Prostate gland (tissue), 2 donors: ENCODE results near the gene ZNRF4. TPM values are rescaled to one million over a fixed set of nuclear protein-coding genes. Genes with fewer than 3 reads are reported as not detected.

Experiments
- DNase-seq: peaks from one replicate; pipeline ENCODE4 v3.0.0-alpha.2; 2019; ENCODE audit warnings: low spot score
- H3K27ac ChIP-seq, 2 donors: fragments of 200-600 bp; sonication (generic); 2 replicates each; pipeline ENCODE4 v1.5.1; 2017 to 2019
- H3K27me3 ChIP-seq: fragments of 200-600 bp; sonication (generic); replicated peaks from 2 replicates; pipeline ENCODE4 v1.5.1; 2019; ENCODE audit not compliant: insufficient read depth
- H3K36me3 ChIP-seq, 2 donors: fragments of 200-600 bp; sonication (generic); 1 replicate in 1 of 2; 2 replicates in 1 of 2; pipeline versions ENCODE4 v1.5.1 to v1.8.1; 2017 to 2019
- H3K4me1 ChIP-seq: fragments of 200-600 bp; sonication (generic); replicated peaks from 2 replicates; pipeline ENCODE4 v1.5.1; 2019
- H3K4me3 ChIP-seq, 2 donors: fragments of 200-600 bp; sonication (generic); 2 replicates each; pipeline ENCODE4 v1.5.1; 2017 to 2019
- H3K9me3 ChIP-seq: fragments of 200-600 bp; sonication (generic); 2 replicates; pipeline ENCODE4 v1.5.1; 2017
- POLR2A ChIP-seq: fragments of 450-650 bp; IDR thresholded peaks from one replicate; pipeline ENCODE4 v1.6.1; 2016; ENCODE audit warnings: antibody characterized with exemption, mild to moderate bottlenecking
- POLR2AphosphoS5 ChIP-seq: sonication (generic); formaldehyde crosslinking; IDR thresholded peaks from one replicate; pipeline ENCODE4 v1.6.1; 2017; ENCODE audit warnings: antibody characterized with exemption
- WGBS: methylation state at CpG from one replicate; pipeline ENCODE4 v1.1.5; 2018; 5-methylcytosine and 5-hydroxymethylcytosine counted together
- intact Hi-C: fragments of 100-400 bp; cut with DNase I; formaldehyde crosslinking; loops from one replicate; pipeline ENCODE4 v1.14.2; 2022
- total RNA-seq, 2 donors: library from RNA; depleted of rRNA; stranded (reverse); fragments of >200 nt; gene quantifications; one replicate each; pipeline ENCODE4 v1.1.0, GENCODE V29; 2016
- TF ChIP-seq, protein P1 (sequence below), 4 experiments: fragments of 200-600 bp in 2 of 4; fragments of 450-650 bp in 2 of 4; sonication (generic) in 2 of 4; IDR thresholded peaks; 1 replicate in 3 of 4; 2 replicates in 1 of 4; pipeline ENCODE4 v1.5.1; 2016 to 2019; ENCODE audit warnings: antibody characterized with exemption in 4 of 4, mild to moderate bottlenecking in 2 of 4, moderate library complexity in 2 of 4

Gene ZNRF4
- total RNA-seq, 2 donors from 2014 or later = 13.2 TPM; not detected in 1

DNA sequence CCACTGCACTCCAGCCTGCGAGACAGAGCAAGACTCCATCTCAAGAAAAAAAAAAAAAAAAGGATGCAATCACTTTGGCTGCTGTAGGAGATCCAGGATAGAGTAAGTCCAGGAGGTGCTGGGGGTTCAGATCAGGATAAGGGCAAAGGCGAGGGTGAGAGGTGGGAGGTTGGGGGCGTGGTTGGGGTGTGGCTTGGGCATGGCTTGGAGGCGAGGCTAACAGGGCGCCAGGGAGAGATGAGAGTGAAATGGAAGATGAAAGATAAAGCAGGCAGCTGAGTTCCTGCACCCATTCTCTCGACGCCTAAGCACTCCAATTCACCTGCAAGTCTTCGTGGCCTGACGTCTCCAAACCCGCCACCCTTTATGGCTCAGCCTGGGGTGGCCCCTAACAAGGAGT is 25.0 kb upstream of the ZNRF4 start:
- no peaks in the 10 kb centered on the region for H3K4me1 ChIP-seq
- no peak overlapping the region for H3K4me3 ChIP-seq
- intact Hi-C loops = no loop called here
- no peak for DNase-seq
- no peaks in the 10 kb centered on the region for H3K9me3 ChIP-seq
- H3K27me3 ChIP-seq = peaks cover 8% of the 10 kb centered on the region
- no peak overlapping the region for H3K27ac ChIP-seq
- 29% methylated on average over 10 of the region's 10 CpGs for WGBS
- no peaks in the 10 kb centered on the region for H3K36me3 ChIP-seq
- TF ChIP-seq, protein P1, sequence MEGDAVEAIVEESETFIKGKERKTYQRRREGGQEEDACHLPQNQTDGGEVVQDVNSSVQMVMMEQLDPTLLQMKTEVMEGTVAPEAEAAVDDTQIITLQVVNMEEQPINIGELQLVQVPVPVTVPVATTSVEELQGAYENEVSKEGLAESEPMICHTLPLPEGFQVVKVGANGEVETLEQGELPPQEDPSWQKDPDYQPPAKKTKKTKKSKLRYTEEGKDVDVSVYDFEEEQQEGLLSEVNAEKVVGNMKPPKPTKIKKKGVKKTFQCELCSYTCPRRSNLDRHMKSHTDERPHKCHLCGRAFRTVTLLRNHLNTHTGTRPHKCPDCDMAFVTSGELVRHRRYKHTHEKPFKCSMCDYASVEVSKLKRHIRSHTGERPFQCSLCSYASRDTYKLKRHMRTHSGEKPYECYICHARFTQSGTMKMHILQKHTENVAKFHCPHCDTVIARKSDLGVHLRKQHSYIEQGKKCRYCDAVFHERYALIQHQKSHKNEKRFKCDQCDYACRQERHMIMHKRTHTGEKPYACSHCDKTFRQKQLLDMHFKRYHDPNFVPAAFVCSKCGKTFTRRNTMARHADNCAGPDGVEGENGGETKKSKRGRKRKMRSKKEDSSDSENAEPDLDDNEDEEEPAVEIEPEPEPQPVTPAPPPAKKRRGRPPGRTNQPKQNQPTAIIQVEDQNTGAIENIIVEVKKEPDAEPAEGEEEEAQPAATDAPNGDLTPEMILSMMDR (IDR thresholded peaks at IDR 0.05) = no peak
- TF ChIP-seq POLR2AphosphoS5 = no peak
- TF ChIP-seq POLR2A = no peak

GRCh38 chr19:5432687-5433086 is 22.5 kb upstream of the ZNRF4 start:
- Histone ChIP-seq H3K27me3 (peaks cover 15% of the 10 kb centered on the region), H3K4me1 (no peaks in the 10 kb centered on the region), H3K27ac (no peak overlapping the region), H3K9me3 (no peaks in the 10 kb centered on the region), H3K36me3 (no peaks in the 10 kb centered on the region), H3K4me3 (no peak overlapping the region)
- no peak for DNase-seq
- 79% methylated on average over 5 of the region's 5 CpGs for WGBS
- intact Hi-C loops = no loop called here
- TF ChIP-seq POLR2A (no peak), POLR2AphosphoS5 (no peak)
- TF ChIP-seq, protein P1 (IDR thresholded peaks at IDR 0.05) = no peak

DNA sequence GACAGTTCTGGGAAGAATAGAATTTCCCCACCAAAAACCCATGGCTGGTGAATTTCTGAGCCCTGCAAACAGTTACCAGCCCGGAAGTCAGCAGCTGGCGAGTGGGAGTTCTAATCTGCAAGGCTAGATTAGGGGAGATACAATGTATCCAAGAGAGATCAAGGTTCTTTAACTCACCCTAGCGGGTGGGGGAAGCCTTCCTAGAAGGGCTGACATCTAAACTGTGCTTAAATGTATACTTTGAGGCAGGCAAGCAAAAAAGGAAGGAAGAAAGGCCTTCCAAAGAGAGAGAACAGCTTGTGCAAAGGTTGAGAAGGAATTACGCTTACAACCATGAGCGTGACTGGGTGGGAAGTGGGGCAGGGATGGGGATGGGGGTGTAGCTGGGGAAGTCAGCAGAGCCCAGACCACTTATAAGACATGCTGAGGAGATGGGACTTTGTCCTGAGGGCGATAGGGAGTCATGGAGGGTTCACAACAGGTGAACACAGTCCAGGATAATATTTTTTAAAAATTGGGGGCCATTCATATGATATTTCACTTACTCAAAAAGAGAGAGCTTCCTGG is 20.8 kb upstream of the ZNRF4 start:
- no peaks in the 10 kb centered on the region for H3K4me1 ChIP-seq
- no peak for DNase-seq
- no peaks in the 10 kb centered on the region for H3K36me3 ChIP-seq
- peaks cover 14% of the 10 kb centered on the region for H3K27me3 ChIP-seq
- H3K4me3 ChIP-seq = no peak overlapping the region
- no peak overlapping the region for H3K27ac ChIP-seq
- intact Hi-C loops = no loop called here
- TF ChIP-seq, protein P1 (IDR thresholded peaks at IDR 0.05) = no peak
- TF ChIP-seq POLR2AphosphoS5 = no peak
- no peak for TF ChIP-seq POLR2A
- 49% methylated on average over 6 of the region's 6 CpGs for WGBS
- H3K9me3 ChIP-seq = no peaks in the 10 kb centered on the region

DNA sequence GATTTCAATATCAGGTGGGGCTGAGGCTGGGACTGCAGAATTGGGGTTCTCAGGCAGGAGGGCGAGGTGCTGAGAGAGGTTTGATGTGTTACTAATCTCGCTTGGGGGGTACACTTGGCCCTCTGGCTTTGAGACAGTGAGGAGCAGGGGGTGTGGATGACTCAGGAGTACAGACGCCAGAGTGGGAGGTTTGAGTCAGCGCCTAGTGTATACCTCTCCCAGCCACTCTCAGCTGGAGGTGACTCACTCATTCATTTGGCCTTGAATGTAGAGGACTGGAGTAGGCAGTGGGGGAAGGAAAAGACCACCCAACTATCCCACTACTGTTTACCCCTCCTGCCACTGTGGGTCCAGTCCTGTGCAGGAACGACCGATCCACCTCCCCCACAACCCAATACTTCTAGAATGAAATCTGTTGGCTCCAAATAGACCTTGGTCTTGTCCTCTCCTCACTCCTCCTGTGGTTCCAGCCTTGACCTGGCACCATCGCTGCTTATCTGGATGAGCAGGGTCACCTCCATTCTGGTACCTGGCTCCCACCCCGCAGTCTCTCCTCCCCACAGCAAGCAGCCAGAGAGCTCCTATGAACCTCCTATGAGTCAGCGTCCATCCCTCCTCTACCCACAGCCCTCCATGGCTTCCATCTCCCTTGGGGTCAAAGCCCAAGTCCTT is 20.1 kb upstream of the ZNRF4 start:
- intact Hi-C loops = no loop called here
- no peaks in the 10 kb centered on the region for H3K4me1 ChIP-seq
- 73% methylated on average over 9 of the region's 9 CpGs for WGBS
- H3K36me3 ChIP-seq = no peaks in the 10 kb centered on the region
- H3K27me3 ChIP-seq = peaks cover 14% of the 10 kb centered on the region
- no peak for TF ChIP-seq POLR2A
- no peak for TF ChIP-seq POLR2AphosphoS5
- TF ChIP-seq, protein P1 (IDR thresholded peaks at IDR 0.05) = no peak
- DNase-seq = no peak
- H3K9me3 ChIP-seq = no peaks in the 10 kb centered on the region
- no peak overlapping the region for H3K27ac ChIP-seq
- H3K4me3 ChIP-seq = no peak overlapping the region

DNA sequence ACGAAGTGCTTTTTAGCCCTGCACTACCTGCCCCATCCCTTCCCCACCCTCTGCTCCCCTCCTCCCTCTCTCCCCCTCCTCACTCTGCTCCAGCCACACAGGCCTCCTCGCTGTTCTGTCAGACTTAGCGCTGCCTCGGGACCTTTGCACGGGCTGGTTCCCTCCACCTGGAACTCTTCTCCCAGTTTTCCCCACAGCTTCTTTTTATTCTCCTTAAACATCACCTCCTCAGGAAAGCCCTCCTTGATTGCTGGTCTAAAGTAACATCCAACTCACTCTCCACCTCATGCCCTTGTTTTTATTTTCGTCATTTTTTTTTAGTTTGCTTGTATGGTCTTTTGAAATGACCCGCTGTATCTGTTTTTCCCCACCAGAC is 19.6 kb upstream of the ZNRF4 start:
- no peak for DNase-seq
- peaks cover 14% of the 10 kb centered on the region for H3K27me3 ChIP-seq
- H3K27ac ChIP-seq = no peak overlapping the region
- H3K36me3 ChIP-seq = no peaks in the 10 kb centered on the region
- TF ChIP-seq, protein P1 (IDR thresholded peaks at IDR 0.05) = no peak
- no peak for TF ChIP-seq POLR2AphosphoS5
- TF ChIP-seq POLR2A = no peak
- H3K9me3 ChIP-seq = no peaks in the 10 kb centered on the region
- H3K4me3 ChIP-seq = no peak overlapping the region
- intact Hi-C loops = no loop called here
- no peaks in the 10 kb centered on the region for H3K4me1 ChIP-seq
- 79% methylated on average over 7 of the region's 7 CpGs for WGBS
